Osteocyte (in vitro differentiated cells): ENCODE data around the gene DNAJC7. TPM values are rescaled to one million over a fixed set of nuclear protein-coding genes. Genes with fewer than 3 reads are reported as not detected.
A peak's percentile ranks its signal among the peaks of the same experiment; 100 is the strongest.

Experiments
- DNase-seq: peaks from one replicate; pipeline ENCODE4 v3.0.0; 2021; ENCODE audit warnings: mixed read lengths; ENCODE audit not compliant: unreplicated experiment; ENCODE audit errors: extremely low spot score
- H3K27ac Mint-ChIP-seq: one replicate; pipeline ENCODE4 v1.8.0; 2021; ENCODE audit warnings: mild to moderate bottlenecking, mixed read lengths; ENCODE audit not compliant: unreplicated experiment
- H3K27me3 Mint-ChIP-seq: one replicate; pipeline ENCODE4 v1.8.0; 2021; ENCODE audit warnings: mixed read lengths; ENCODE audit not compliant: unreplicated experiment
- H3K36me3 Mint-ChIP-seq: one replicate; pipeline ENCODE4 v1.8.0; 2021; ENCODE audit warnings: mixed read lengths; ENCODE audit not compliant: unreplicated experiment
- H3K4me1 Mint-ChIP-seq: one replicate; pipeline ENCODE4 v1.8.0; 2021; ENCODE audit warnings: mixed read lengths; ENCODE audit not compliant: unreplicated experiment
- H3K4me3 Mint-ChIP-seq: one replicate; pipeline ENCODE4 v1.8.0; 2021; ENCODE audit warnings: mild to moderate bottlenecking, moderate library complexity, mixed read lengths; ENCODE audit not compliant: unreplicated experiment
- H3K9me3 Mint-ChIP-seq: one replicate; pipeline ENCODE4 v1.8.0; 2021; ENCODE audit warnings: mixed read lengths; ENCODE audit not compliant: unreplicated experiment
- total RNA-seq: library from RNA; stranded (reverse); gene quantifications from 2 replicates; pipeline ENCODE4 v1.2.1, GENCODE V29; 2021
- TF ChIP-seq, protein P1 (sequence below): fragments of 200-600 bp; sonication (generic); IDR thresholded peaks from 2 replicates; pipeline ENCODE4 v1.5.0; 2021; ENCODE audit warnings: antibody characterized with exemption, mild to moderate bottlenecking, moderate library complexity

DNAJC7 gene
- total RNA-seq, 1 donor from 2014 or later = 73.9 TPM

DNA sequence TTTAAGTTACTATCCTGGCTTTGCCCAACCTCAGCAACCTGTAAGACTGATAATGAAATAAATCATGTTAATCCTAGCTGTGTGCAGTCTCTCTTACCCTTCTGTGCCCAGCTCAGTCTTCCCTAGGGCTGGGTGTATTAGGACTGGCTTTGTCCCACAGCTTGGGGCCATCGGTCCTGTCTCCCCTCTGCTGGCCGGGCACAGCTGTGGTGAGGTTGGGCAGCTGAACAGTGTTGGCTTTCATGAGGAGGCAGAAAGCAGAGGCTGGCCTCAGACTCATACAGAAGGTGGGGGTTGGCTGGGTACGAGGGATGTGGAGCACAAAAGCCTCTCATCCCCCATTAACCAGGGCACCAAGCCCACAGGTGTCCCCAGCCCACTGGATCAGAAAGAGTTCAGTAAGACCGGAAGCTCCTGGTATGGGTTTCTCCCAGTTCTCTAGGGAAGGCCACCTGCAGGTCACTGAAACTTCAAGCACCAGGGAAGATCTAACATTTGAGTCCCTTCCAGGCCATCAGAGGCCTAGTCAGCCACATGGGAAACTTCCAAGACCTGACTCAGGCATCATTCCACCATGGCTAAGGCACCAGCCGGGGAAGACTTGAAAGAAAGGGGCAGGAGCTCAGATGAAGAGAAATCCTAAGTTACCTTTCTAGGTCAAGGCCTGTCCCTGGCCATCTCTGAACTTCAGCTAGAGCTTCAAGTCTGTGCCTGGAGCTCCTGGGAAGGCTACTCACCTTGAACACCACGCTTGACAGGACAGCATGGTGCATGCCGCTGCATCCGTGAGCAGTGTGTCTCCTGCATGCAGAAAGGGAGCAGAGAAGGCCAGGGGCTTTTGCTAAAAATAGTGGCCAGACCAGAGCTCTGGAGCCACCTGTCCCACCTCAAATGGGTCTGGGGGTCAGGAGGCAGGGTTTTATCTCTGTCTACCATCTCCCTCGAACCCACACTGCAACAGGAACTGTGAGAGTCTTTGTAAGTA, 41.8 kb downstream of the DNAJC7 start:
- peaks cover 45% of the 10 kb centered on the region for H3K36me3 Mint-ChIP-seq
- no peak overlapping the region for H3K27ac Mint-ChIP-seq

DNA sequence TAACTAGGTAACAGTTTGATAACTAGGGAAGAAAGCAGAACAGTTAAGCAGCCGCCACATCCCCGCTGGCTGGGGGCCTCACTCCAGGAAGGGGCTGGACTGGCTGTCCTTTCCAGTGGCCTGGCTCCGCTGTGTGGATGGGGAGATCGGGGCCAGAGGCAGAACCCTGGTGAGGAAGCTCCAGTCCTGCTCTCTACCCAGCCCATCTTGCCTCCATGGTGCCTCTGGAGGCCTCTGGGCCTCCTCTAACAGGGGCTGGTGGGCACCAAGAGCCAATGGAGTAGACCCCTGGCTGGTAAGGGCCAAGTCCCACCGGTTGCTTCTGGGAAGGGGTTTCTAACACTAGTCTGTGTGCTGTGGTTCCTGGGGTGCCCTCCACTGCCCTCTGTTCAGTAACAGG, 42.6 kb downstream of the DNAJC7 start:
- H3K4me3 Mint-ChIP-seq = no peak overlapping the region

More for the DNA sequence above, 41.8 kb downstream of the DNAJC7 start:
- H3K27me3 Mint-ChIP-seq = no peaks in the 10 kb centered on the region
- no peak overlapping the region for H3K4me3 Mint-ChIP-seq
- TF ChIP-seq, protein P1, sequence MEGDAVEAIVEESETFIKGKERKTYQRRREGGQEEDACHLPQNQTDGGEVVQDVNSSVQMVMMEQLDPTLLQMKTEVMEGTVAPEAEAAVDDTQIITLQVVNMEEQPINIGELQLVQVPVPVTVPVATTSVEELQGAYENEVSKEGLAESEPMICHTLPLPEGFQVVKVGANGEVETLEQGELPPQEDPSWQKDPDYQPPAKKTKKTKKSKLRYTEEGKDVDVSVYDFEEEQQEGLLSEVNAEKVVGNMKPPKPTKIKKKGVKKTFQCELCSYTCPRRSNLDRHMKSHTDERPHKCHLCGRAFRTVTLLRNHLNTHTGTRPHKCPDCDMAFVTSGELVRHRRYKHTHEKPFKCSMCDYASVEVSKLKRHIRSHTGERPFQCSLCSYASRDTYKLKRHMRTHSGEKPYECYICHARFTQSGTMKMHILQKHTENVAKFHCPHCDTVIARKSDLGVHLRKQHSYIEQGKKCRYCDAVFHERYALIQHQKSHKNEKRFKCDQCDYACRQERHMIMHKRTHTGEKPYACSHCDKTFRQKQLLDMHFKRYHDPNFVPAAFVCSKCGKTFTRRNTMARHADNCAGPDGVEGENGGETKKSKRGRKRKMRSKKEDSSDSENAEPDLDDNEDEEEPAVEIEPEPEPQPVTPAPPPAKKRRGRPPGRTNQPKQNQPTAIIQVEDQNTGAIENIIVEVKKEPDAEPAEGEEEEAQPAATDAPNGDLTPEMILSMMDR = no peak
- H3K4me1 Mint-ChIP-seq = peaks cover 6% of the 10 kb centered on the region
- H3K9me3 Mint-ChIP-seq = no peaks in the 10 kb centered on the region
- no peak for DNase-seq

DNA sequence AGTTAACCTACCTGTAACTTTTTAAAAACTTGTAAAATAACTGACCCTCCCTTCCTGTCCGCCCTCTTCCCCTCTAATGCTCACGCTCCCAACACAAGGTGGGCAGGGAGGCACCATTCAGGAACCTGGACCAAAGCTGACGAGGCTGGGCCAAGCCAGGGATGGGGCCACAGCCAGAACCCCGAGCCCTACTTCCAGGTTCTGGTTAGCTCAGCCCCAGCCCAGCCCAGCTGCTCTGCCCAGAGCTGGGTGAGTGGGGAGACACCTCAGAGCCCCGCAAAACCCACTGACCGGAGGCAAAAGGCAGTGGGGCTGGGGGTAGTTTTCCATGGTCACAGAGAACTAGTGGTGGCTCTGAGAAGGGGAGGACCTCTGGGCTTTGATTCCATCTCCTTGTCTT, 43.2 kb downstream of the DNAJC7 start:
- no peaks in the 10 kb centered on the region for H3K27me3 Mint-ChIP-seq
- no peaks in the 10 kb centered on the region for H3K9me3 Mint-ChIP-seq
- peaks cover 44% of the 10 kb centered on the region for H3K36me3 Mint-ChIP-seq
- DNase-seq = no peak
- H3K4me3 Mint-ChIP-seq = no peak overlapping the region
- peaks cover 13% of the 10 kb centered on the region for H3K4me1 Mint-ChIP-seq
- no peak overlapping the region for H3K27ac Mint-ChIP-seq
- TF ChIP-seq, protein P1 = no peak

More for the DNA sequence above, 42.6 kb downstream of the DNAJC7 start:
- peaks cover 44% of the 10 kb centered on the region for H3K36me3 Mint-ChIP-seq
- peaks cover 10% of the 10 kb centered on the region for H3K4me1 Mint-ChIP-seq
- no peak for DNase-seq
- no peaks in the 10 kb centered on the region for H3K9me3 Mint-ChIP-seq
- TF ChIP-seq, protein P1 = no peak
- H3K27me3 Mint-ChIP-seq = no peaks in the 10 kb centered on the region
- peak overlapping the region; percentile 23 for H3K27ac Mint-ChIP-seq

DNA sequence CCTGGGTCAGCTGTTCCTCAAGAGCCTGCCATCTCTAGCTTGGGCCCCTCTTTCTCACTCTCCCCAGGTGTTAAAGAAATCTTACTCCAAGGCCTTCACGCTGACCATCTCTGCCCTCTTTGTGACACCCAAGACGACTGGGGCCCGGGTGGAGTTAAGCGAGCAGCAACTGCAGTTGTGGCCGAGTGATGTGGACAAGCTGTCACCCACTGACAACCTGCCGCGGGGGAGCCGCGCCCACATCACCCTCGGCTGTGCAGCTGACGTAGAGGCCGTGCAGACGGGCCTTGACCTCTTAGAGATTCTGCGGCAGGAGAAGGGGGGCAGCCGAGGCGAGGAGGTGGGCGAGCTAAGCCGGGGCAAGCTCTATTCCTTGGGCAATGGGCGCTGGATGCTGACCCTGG, 43.8 kb downstream of the DNAJC7 start:
- Mint-ChIP-seq H3K9me3 (no peaks in the 10 kb centered on the region), H3K4me3 (no peak overlapping the region), H3K4me1 (peaks cover 13% of the 10 kb centered on the region), H3K36me3 (peaks cover 44% of the 10 kb centered on the region), H3K27me3 (no peaks in the 10 kb centered on the region), H3K27ac (no peak overlapping the region)
- DNase-seq = no peak
- TF ChIP-seq, protein P1 = no peak
